ENCODE results near the gene MYBPHL.

MYBPHL gene

GRCh38 chr1:109263597-109264378 lies 43.0 kb downstream of the MYBPHL start:
- DNase-seq (ENCODE audit: low read depth): peak; percentile 57

DNA sequence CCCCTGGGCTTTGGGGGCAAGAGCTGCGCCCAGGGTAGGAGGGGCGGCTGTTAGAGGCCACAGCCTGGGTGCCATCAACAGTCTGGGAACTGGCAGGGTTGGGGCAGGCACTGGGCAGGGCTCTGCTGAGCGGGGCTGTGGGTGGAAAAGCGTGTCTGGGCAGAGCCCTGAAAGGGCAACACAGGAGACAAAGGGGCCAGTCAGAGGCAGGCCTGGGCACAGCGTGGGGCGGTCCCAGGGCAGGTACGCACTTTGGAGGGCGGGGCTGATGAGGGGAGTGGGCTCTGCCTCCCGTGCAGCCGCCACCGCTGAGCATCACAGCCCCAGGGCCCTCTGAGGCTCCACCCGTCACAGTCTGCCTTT lies 43.6 kb downstream of the MYBPHL start:
- DNase-seq (ENCODE audit: low read depth): no peak

- no peak for DNase-seq (ENCODE audit: low read depth)
These were observed 44.4 kb downstream of the MYBPHL start for GRCh38 chr1:109262231-109263055.

DNA sequence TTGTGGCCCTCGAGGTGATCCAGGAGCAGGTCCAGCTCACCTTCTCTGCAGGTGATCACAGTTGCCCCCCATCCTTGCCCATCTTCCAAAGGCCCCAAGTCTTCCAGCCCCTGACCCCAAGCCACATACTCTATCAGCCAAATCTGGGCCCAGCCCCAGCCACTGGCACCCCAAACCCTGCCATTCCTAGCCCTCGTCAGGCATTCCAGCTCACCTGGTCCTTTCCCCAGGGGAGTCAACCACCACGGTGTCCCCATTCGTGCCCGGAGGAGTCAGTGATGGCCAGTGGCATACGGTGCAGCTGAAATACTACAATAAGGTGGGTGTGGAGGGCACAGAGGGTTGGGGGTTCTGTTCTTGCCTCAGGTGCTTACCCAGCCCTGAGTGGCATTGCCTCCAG lies 45.2 kb downstream of the MYBPHL start:
- DNase-seq (ENCODE audit: low read depth): no peak

- DNase-seq (ENCODE audit: low read depth): no peak
These were observed 45.8 kb downstream of the MYBPHL start for GRCh38 chr1:109261006-109261405.

DNA sequence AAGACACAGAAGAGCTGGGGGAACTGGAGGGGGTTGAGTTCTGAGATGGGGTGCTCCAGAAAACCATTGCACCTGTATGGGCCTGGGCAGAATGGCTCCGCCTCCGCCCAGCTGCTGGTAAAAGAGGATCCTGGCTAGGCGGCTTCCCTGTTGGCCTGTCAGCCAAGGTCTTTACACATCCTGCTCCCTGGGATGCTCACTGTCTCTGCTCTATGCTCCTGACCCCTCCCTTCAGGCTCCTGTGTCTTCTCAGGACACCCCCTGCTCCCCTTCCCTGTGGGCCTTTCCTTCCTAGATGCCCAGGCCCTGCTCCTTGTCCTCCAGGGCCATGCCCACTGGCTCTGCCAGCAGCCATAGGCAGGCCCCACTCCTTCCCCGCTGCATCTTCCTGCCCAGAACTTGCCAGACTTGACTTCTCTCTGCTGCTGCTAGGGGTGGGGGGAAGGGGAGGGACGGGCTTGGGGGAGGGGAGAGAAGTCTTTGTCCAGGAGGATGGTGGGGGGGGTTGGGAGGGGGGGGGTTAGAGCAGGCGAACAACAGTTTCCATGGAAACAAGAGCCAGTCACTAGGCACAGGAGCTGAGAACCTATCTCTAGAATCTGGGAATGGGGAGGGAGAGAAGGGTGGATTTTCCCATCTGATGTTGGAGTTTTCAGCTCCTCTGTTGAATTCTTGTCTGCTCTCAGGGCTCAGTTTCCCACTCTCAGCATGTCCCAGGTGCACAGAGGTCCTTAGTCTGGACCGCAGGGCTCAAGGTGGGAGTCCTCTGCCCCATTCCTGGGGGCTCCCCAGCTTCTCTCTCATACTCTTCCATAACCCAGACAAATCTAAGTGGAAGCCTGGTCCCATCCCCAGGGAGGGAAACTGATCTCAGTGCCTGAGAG lies 46.9 kb downstream of the MYBPHL start:
- no peak for DNase-seq (ENCODE audit: low read depth)

- no peak for DNase-seq (ENCODE audit: low read depth)
These were observed 48.0 kb downstream of the MYBPHL start for GRCh38 chr1:109258481-109259466.

DNA sequence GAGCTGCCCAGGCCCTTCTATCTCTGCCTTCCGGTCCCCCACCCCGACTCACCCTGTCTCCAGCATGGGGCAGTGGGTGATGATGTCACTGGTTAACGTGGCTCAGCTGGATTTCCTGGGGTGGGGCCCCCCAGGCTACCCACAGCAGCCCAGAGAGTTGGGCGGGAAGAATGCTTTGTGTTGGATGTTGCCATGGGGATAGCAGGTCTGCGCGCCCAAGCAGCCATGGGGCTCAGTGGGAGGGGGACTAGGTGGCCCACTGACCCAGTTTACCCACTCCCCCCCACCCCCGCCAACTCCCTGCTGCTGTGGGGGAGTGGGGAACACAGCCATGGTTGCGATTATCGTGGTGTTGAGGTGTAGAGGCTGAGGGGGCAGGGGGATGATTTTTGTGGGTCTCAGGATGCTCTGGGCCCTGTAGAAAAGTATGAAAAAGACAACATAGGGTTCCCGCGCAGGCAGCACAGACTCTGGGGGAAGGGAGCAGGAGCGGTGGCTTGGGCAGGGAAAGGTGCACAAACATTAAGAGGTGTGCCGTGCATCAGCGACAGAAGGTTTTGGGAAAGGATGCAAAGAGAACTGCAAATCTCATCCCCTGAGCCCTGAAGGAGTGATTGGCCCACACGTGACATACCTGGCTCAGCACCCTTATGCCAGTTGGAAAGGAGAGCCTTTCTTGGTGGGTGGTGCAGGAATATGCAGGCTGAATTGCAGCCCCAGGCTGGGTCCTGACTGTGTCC lies 49.0 kb downstream of the MYBPHL start:
- DNase-seq (ENCODE audit: low read depth): no peak

- no peak for DNase-seq (ENCODE audit: low read depth)
These were observed 49.7 kb downstream of the MYBPHL start for GRCh38 chr1:109256971-109257681.

GRCh38 chr1:109256085-109256484 lies 50.7 kb downstream of the MYBPHL start:
- no peak for DNase-seq (ENCODE audit: low read depth)

DNA sequence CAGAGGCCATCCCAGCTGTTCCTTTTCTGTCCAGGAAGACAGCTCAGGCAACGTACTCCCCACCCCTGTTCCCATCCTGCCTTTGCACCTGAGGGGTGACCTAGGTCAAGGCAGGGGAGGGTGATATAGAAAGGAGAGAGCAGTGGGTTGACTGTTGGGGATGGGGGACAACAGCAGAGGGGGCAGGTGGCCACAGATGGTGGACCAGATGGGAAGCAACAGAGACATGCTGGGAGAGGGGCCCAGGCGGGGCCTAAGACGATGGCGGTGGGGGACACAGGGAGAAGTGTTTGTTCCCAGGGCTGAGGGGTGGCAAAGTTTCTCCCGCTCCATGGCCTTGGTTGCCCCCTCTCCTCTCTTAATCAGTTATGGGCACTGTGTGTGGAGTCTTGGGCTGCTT lies 51.1 kb downstream of the MYBPHL start:
- DNase-seq (ENCODE audit: low read depth): no peak

DNA sequence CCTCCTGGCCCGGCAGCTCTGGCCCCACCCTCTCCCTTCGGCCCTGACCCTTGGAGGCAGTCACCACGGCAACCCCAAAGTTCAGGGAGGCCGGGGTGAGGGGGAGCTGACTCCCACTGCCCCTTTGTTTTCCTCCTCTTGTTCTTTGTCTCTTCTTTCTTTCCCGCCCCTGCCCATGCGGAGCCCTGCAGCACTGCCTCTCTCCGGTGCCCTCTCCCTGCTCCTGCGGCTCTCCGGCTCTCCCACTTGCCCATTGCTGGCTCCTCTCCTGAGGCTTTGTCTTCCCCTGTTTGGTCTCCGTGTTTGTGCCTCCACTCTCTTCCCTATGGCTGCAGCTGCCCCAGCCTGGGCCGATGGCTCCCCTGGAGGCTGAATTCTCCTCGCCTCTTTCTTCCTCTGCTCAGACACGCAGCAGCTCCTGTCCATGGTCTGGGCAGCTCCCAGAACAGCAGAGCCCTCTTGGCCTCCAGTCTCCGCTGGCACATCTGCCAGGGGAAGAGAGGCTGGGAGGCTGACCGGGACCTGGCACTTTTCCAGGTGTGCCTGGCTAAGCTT lies 51.6 kb downstream of the MYBPHL start:
- DNase-seq (ENCODE audit: low read depth): no peak

GRCh38 chr1:109254621-109255096 lies 52.2 kb downstream of the MYBPHL start:
- no peak for DNase-seq (ENCODE audit: low read depth)

DNA sequence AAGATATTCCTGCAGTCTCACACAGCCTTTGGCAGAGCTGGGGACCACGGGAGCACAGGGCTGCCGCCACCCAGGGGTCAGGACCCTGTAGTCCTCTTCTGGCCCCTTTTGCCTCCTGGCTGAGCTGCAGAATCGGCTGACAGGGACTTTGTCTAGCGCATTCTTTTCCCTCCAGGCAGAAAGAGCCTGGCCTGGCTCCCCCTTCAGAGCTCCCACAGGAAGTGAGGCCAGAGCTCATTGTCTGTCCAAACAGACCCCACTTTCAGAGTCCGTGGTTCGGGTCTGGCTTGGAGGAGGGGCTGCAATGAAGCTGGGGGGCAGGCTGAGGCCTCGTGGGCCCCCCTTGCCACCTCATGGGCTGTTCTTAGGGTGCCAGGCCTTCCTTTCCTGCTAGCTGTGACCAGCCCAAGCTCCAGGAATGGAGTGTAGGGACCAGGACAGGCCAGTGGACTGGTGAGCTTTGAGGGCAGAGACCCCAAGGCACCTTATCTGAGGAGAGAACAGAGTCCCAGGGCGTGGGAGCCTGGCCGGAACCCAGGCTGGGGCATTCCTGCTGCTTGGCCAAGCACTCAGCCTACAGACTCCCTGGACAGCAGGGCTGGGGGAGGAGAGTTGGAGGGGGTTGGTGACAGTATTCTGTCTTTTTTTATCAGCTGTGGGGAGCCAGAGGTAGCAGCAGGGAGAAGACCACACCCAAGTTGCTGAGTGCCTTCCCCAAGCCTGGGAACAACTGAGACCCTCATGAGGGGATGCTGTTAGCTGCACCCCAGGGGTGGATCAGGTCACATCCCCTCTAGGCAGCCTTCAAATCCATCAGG lies 52.8 kb downstream of the MYBPHL start:
- no peak for DNase-seq (ENCODE audit: low read depth)

DNA sequence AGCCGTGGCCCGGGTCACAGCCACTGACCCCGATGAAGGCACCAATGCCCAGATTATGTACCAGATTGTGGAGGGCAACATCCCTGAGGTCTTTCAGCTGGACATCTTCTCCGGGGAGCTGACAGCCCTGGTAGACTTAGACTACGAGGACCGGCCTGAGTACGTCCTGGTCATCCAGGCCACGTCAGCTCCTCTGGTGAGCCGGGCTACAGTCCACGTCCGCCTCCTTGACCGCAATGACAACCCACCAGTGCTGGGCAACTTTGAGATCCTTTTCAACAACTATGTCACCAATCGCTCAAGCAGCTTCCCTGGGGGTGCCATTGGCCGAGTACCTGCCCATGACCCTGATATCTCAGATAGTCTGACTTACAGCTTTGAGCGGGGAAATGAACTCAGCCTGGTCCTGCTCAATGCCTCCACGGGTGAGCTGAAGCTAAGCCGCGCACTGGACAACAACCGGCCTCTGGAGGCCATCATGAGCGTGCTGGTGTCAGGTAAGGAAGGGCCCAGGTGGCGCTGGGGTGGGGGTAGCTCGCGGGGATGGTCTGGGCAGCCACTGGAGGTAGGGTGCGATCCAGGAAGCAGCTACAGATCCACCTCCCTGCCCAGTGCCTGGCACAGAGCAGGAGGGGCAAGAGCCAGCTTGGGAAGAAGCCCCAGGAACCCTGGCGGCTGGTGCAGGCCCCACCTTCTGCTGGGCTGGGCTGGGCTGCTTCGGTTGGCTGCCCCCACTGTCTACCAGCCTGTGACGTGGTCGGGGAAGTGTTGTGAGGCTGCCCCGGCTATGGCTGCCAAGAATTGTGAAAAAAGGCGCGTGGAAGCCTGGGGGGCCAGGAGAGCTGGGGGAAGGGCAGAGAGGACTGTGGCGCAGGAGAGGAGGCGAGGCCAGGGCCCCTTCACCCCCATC lies 53.7 kb downstream of the MYBPHL start:
- DNase-seq (ENCODE audit: low read depth): no peak

DNA sequence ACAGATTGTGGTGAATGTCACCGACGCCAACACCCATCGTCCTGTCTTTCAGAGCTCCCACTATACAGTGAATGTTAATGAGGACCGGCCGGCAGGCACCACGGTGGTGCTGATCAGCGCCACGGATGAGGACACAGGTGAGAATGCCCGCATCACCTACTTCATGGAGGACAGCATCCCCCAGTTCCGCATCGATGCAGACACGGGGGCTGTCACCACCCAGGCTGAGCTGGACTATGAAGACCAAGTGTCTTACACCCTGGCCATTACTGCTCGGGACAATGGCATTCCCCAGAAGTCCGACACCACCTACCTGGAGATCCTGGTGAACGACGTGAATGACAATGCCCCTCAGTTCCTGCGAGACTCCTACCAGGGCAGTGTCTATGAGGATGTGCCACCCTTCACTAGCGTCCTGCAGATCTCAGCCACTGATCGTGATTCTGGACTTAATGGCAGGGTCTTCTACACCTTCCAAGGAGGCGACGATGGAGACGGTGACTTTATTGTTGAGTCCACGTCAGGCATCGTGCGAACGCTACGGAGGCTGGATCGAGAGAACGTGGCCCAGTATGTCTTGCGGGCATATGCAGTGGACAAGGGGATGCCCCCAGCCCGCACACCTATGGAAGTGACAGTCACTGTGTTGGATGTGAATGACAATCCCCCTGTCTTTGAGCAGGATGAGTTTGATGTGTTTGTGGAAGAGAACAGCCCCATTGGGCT lies 54.5 kb downstream of the MYBPHL start:
- DNase-seq (ENCODE audit: low read depth): no peak
